Measurements from ENCODE around the gene RASGRF2.

The RASGRF2 gene

DNA sequence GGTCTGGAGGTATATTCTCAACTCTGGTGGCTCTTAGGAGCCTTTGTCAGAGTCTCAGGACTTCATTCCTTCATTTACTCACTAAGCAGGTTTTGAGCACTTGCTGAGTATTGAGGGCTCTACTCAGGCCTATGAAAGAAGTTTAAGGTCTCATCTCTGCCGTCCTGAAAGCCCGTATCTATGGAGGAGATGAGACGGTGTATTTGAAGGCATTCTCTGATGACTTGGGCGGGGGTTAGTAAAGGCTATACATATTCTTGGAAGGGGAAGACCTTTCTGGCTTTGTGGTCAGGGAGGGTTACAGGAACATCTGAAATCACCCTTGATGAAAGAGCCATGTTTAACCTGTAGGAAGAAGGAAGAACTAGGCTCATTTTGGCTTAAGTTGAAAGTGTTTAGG is 21.9 kb downstream of the RASGRF2 start:
- POLR2A ChIA-PET, result no interaction called here
- TF ChIP-seq CTCF (IDR thresholded peaks at IDR 0.05; ENCODE audit: insufficient read depth, low read length, missing control alignments), result no peak
- CTCF ChIA-PET, result no interaction called here

GRCh38 chr5:80985600-80986228 is 25.6 kb downstream of the RASGRF2 start:
- POLR2A ChIA-PET, result no interaction called here
- no peak overlapping the region for H3K4me3 ChIP-seq (ENCODE audit: low read depth, low read length)
- CTCF ChIA-PET, result no interaction called here
- no peak for DNase-seq (ENCODE audit: low read depth, low spot score)
- TF ChIP-seq CTCF (IDR thresholded peaks at IDR 0.05; ENCODE audit: insufficient read depth, low read length, missing control alignments), result no peak

More for the DNA sequence above, 21.9 kb downstream of the RASGRF2 start:
- no peak overlapping the region for H3K4me3 ChIP-seq (ENCODE audit: low read depth, low read length)
- no peak for DNase-seq (ENCODE audit: low read depth, low spot score)

- ChIA-PET POLR2A (no interaction called here), CTCF (interaction anchor here (1.3 kb wide), 1 partner anchor 209 kb away, joined by 5 read pairs; no protein-coding TSS in a partner anchor)
- TF ChIP-seq CTCF (IDR thresholded peaks at IDR 0.05; ENCODE audit: insufficient read depth, low read length, missing control alignments), result no peak
- no peak for DNase-seq (ENCODE audit: low read depth, low spot score)
- no peak overlapping the region for H3K4me3 ChIP-seq (ENCODE audit: low read depth, low read length)
Observed at GRCh38 chr5:80986382-80986781, 26.2 kb downstream of the RASGRF2 start.

- no peak for DNase-seq (ENCODE audit: low read depth, low spot score)
- H3K4me3 ChIP-seq (ENCODE audit: low read depth, low read length), result no peak overlapping the region
- no peak for TF ChIP-seq CTCF (IDR thresholded peaks at IDR 0.05; ENCODE audit: insufficient read depth, low read length, missing control alignments)
- ChIA-PET CTCF (interaction anchor here (1.3 kb wide), 1 partner anchor 208 kb away, joined by 5 read pairs; no protein-coding TSS in a partner anchor), POLR2A (no interaction called here)
Observed at GRCh38 chr5:80987078-80987766, 27.1 kb downstream of the RASGRF2 start.

DNA sequence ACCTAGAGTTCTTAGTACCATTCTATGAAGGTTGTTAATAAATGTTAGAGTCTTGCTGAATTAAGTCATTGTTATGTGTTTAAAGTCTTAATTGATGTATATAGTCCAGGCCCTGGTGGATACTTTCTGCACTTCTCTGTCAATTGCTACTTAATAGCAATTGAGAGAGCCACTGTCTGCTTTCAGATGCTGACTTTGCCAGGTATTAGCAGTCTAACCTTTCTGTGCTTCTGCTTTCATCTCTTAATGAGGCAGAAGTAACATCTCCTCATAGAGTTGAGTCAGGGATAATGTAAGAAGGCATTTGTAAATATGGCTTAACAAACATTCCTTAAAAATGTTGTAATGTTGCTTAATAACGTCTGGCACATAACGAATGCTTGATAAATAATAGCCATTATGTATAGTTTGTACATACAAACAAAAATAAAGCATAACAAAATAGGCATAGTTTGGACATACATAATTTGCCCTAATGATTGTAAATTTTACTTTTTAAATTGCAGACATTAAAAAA is 28.3 kb downstream of the RASGRF2 start:
- TF ChIP-seq CTCF (IDR thresholded peaks at IDR 0.05; ENCODE audit: insufficient read depth, low read length, missing control alignments), result no peak
- ChIA-PET CTCF (no interaction called here), POLR2A (no interaction called here)
- DNase-seq (ENCODE audit: low read depth, low spot score), result no peak
- H3K4me3 ChIP-seq (ENCODE audit: low read depth, low read length), result no peak overlapping the region

DNA sequence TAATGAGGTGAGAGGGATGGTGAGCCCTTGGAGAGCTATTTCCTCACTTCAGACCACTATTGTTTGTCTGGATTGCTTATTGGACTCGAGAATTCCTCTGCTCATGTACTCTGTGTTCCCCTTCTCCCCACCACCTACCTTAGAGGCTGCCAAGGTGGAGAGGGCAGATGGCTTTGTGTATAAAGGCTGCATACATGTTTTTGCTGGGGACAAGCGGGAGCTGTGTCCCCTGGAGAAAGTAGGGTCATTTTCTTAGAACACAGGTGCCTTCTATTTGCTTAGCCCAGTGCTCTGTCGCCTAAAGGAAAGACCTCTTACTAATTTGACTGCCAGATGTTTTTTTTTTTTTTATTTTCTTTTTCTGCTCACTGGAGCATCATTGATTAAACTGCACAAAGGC is 29.7 kb downstream of the RASGRF2 start:
- no peak for DNase-seq (ENCODE audit: low read depth, low spot score)
- ChIA-PET POLR2A (no interaction called here), CTCF (no interaction called here)
- H3K4me3 ChIP-seq (ENCODE audit: low read depth, low read length), result no peak overlapping the region
- no peak for TF ChIP-seq CTCF (IDR thresholded peaks at IDR 0.05; ENCODE audit: insufficient read depth, low read length, missing control alignments)

All from AG04449 (cell line).